Activated CD4-positive, alpha-beta memory T cell treated with anti-CD3 and anti-CD28 coated beads for 36 hours (primary cell): ENCODE results near the gene NFKBIZ. TPM values are rescaled to one million over a fixed set of nuclear protein-coding genes. Genes with fewer than 3 reads are reported as not detected.
A peak's percentile ranks its signal among the peaks of the same experiment; 100 is the strongest.

Experiments used
- CTCF ChIA-PET: fragments of 350-600 bp; sonication (Branson Sonifier 250); formaldehyde crosslinking; loops from one replicate; lab custom pipeline; 2021; ENCODE audit warnings: antibody characterized with exemption, inconsistent platforms; lab: Charles Lee
- POLR2A ChIA-PET: fragments of 350-600 bp; sonication (Branson Sonifier 250); formaldehyde crosslinking; loops from one replicate; lab custom pipeline; 2021; ENCODE audit warnings: antibody characterized with exemption; lab: Charles Lee
- DNase-seq: peaks from one replicate; pipeline ENCODE4 v3.0.0-alpha.2; 2020
- H3K27ac Mint-ChIP-seq: one replicate; pipeline ENCODE4 v1.8.0; 2021; ENCODE audit warnings: mixed read lengths
- H3K27me3 Mint-ChIP-seq: one replicate; pipeline ENCODE4 v1.8.0; 2021; ENCODE audit warnings: mixed read lengths
- H3K36me3 Mint-ChIP-seq: one replicate; pipeline ENCODE4 v1.8.0; 2021; ENCODE audit warnings: mixed read lengths
- H3K4me1 Mint-ChIP-seq: one replicate; pipeline ENCODE4 v1.8.0; 2021; ENCODE audit warnings: low read depth, mixed read lengths
- H3K4me3 Mint-ChIP-seq: one replicate; pipeline ENCODE4 v1.8.0; 2021; ENCODE audit warnings: mild to moderate bottlenecking, mixed read lengths
- H3K9me3 Mint-ChIP-seq: one replicate; pipeline ENCODE4 v1.8.0; 2021; ENCODE audit warnings: mixed read lengths
- intact Hi-C: fragments of 100-400 bp; cut with micrococcal nuclease; formaldehyde crosslinking; loops from one replicate; pipeline ENCODE4 v1.15.1; 2023
- total RNA-seq, 2 experiments: library from RNA; stranded (reverse); gene quantifications; one replicate each; pipeline ENCODE4 v1.2.3, GENCODE V29; 2021

NFKBIZ gene
- total RNA-seq = 10 to 100 TPM; 65.9 to 74.9 TPM

- Mint-ChIP-seq H3K4me1 (peaks cover 43% of the 10 kb centered on the region), H3K27ac (peak within 1 kb of the TSS; percentile 99), H3K27me3 (no peaks in the 10 kb centered on the region), H3K9me3 (no peaks in the 10 kb centered on the region), H3K4me3 (peak within 1 kb of the TSS; percentile 92), H3K36me3 (peaks cover 46% of the 10 kb centered on the region)
- intact Hi-C loops = loop anchor here (1.0 kb wide), 1 partner anchor 125 kb away; the partner anchor contains the start of gene CEP97
- peak; percentile 97 for DNase-seq
- CTCF ChIA-PET = interaction anchor here (1.3 to 2.3 kb wide), 7 partner anchors 9 to 380 kb away, joined by 3 to 14 read pairs (median 4); no protein-coding TSS in a partner anchor
- POLR2A ChIA-PET = interaction anchor here (0.5 to 3.2 kb wide), 28 partner anchors 8 to 459 kb away, joined by 3 to 198 read pairs (median 5); partner anchors contain the start of genes CEP97, NXPE3 and RPL24
Observed at GRCh38 chr3:101848754-101849713, at the start of gene NFKBIZ. NFKBIZ (plus strand) TSS chr3:101849514; CDS start chr3:101849629, 115 bp downstream.

- no peak overlapping the region for H3K27ac Mint-ChIP-seq
- CTCF ChIA-PET = interaction anchor here (0.6 to 2.8 kb wide), 4 partner anchors 13 to 1304 kb away, joined by 4 to 12 read pairs (median 8); no protein-coding TSS in a partner anchor
- no peak for DNase-seq
- H3K27me3 Mint-ChIP-seq = no peaks in the 10 kb centered on the region
- H3K4me1 Mint-ChIP-seq = peaks cover 26% of the 10 kb centered on the region
- no peaks in the 10 kb centered on the region for H3K9me3 Mint-ChIP-seq
- no peak overlapping the region for H3K4me3 Mint-ChIP-seq
- peaks cover 26% of the 10 kb centered on the region for H3K36me3 Mint-ChIP-seq
- POLR2A ChIA-PET = no interaction called here
- intact Hi-C loops = loop anchor here (10.0 kb wide), 1 partner anchor 574 kb away; no protein-coding TSS in a partner anchor
Observed at GRCh38 chr3:101801174-101801573, 48.1 kb upstream of the NFKBIZ start.

GRCh38 chr3:101802179-101802578 is 47.1 kb upstream of the NFKBIZ start:
- Mint-ChIP-seq H3K36me3 (peaks cover 23% of the 10 kb centered on the region), H3K27me3 (no peaks in the 10 kb centered on the region), H3K4me1 (peaks cover 23% of the 10 kb centered on the region), H3K27ac (no peak overlapping the region), H3K4me3 (no peak overlapping the region), H3K9me3 (no peaks in the 10 kb centered on the region)
- POLR2A ChIA-PET = interaction anchor here (1.0 kb wide), 1 partner anchor 27 kb away, joined by 4 read pairs; no protein-coding TSS in a partner anchor
- CTCF ChIA-PET = interaction anchor here (0.5 to 13.8 kb wide), 27 partner anchors 8 to 734 kb away, joined by 3 to 391 read pairs (median 5); partner anchors contain the start of gene NXPE3
- intact Hi-C loops = loop anchor here (10.0 kb wide), 1 partner anchor 573 kb away; no protein-coding TSS in a partner anchor
- no peak for DNase-seq

GRCh38 chr3:101803173-101803782 is 46.0 kb upstream of the NFKBIZ start:
- no peak overlapping the region for H3K27ac Mint-ChIP-seq
- peaks cover 20% of the 10 kb centered on the region for H3K36me3 Mint-ChIP-seq
- H3K4me3 Mint-ChIP-seq = no peak overlapping the region
- DNase-seq = peak; percentile 53
- POLR2A ChIA-PET = interaction anchor here (0.6 to 1.0 kb wide), 2 partner anchors 26 to 60 kb away, joined by 3 to 4 read pairs; no protein-coding TSS in a partner anchor
- CTCF ChIA-PET = interaction anchor here (0.6 to 13.8 kb wide), 39 partner anchors 9 to 866 kb away, joined by 3 to 391 read pairs (median 4); partner anchors contain the start of gene NXPE3
- peaks cover 29% of the 10 kb centered on the region for H3K4me1 Mint-ChIP-seq
- H3K9me3 Mint-ChIP-seq = no peaks in the 10 kb centered on the region
- intact Hi-C loops = loop anchor here (1.0 to 10.0 kb wide), 2 partner anchors 108 to 572 kb away; no protein-coding TSS in a partner anchor
- H3K27me3 Mint-ChIP-seq = no peaks in the 10 kb centered on the region

- H3K9me3 Mint-ChIP-seq = no peaks in the 10 kb centered on the region
- H3K27me3 Mint-ChIP-seq = no peaks in the 10 kb centered on the region
- ChIA-PET CTCF (interaction anchor here (1.8 to 13.8 kb wide), 6 partner anchors 10 to 423 kb away, joined by 6 to 391 read pairs (median 8); partner anchors contain the start of gene NXPE3), POLR2A (no interaction called here)
- H3K4me1 Mint-ChIP-seq = peaks cover 32% of the 10 kb centered on the region
- peaks cover 19% of the 10 kb centered on the region for H3K36me3 Mint-ChIP-seq
- no peak overlapping the region for H3K4me3 Mint-ChIP-seq
- DNase-seq = no peak
- intact Hi-C loops = loop anchor here (1.0 to 10.0 kb wide), 2 partner anchors 109 to 571 kb away; no protein-coding TSS in a partner anchor
- peak overlapping the region; percentile 18 for H3K27ac Mint-ChIP-seq
Observed at GRCh38 chr3:101803939-101804338, 45.4 kb upstream of the NFKBIZ start.

GRCh38 chr3:101806491-101806890 is 42.8 kb upstream of the NFKBIZ start:
- intact Hi-C loops = loop anchor here (10.0 kb wide), 1 partner anchor 568 kb away; no protein-coding TSS in a partner anchor
- H3K36me3 Mint-ChIP-seq = peaks cover 16% of the 10 kb centered on the region
- CTCF ChIA-PET = interaction anchor here (0.8 to 13.8 kb wide), 6 partner anchors 8 to 421 kb away, joined by 3 to 391 read pairs (median 4); no protein-coding TSS in a partner anchor
- H3K4me3 Mint-ChIP-seq = no peak overlapping the region
- peaks cover 41% of the 10 kb centered on the region for H3K4me1 Mint-ChIP-seq
- no peak for DNase-seq
- no peaks in the 10 kb centered on the region for H3K27me3 Mint-ChIP-seq
- H3K27ac Mint-ChIP-seq = no peak overlapping the region
- POLR2A ChIA-PET = no interaction called here
- H3K9me3 Mint-ChIP-seq = no peaks in the 10 kb centered on the region

- ChIA-PET CTCF (interaction anchor here (0.7 to 13.8 kb wide), 10 partner anchors 9 to 729 kb away, joined by 3 to 391 read pairs (median 4); no protein-coding TSS in a partner anchor), POLR2A (no interaction called here)
- Mint-ChIP-seq H3K27ac (no peak overlapping the region), H3K36me3 (peaks cover 13% of the 10 kb centered on the region), H3K27me3 (no peaks in the 10 kb centered on the region), H3K4me1 (peaks cover 47% of the 10 kb centered on the region), H3K9me3 (no peaks in the 10 kb centered on the region), H3K4me3 (no peak overlapping the region)
- intact Hi-C loops = loop anchor here (2.0 to 10.0 kb wide), 3 partner anchors 129 to 729 kb away; no protein-coding TSS in a partner anchor
- DNase-seq = peak; percentile 36
Observed at GRCh38 chr3:101807888-101808287, 41.4 kb upstream of the NFKBIZ start.

- H3K4me3 Mint-ChIP-seq = no peak overlapping the region
- ChIA-PET CTCF (interaction anchor here (0.5 to 13.8 kb wide), 16 partner anchors 11 to 730 kb away, joined by 3 to 391 read pairs (median 4); no protein-coding TSS in a partner anchor), POLR2A (no interaction called here)
- peaks cover 43% of the 10 kb centered on the region for H3K4me1 Mint-ChIP-seq
- peaks cover 5% of the 10 kb centered on the region for H3K36me3 Mint-ChIP-seq
- intact Hi-C loops = loop anchor here (1.0 to 10.0 kb wide), 4 partner anchors 127 to 727 kb away; no protein-coding TSS in a partner anchor
- H3K27me3 Mint-ChIP-seq = no peaks in the 10 kb centered on the region
- H3K9me3 Mint-ChIP-seq = no peaks in the 10 kb centered on the region
- H3K27ac Mint-ChIP-seq = no peak overlapping the region
- DNase-seq = peak; percentile 31
Observed at GRCh38 chr3:101809178-101810021, 39.9 kb upstream of the NFKBIZ start.

- peaks cover 3% of the 10 kb centered on the region for H3K36me3 Mint-ChIP-seq
- no peak for DNase-seq
- ChIA-PET POLR2A (no interaction called here), CTCF (interaction anchor here (0.8 to 13.8 kb wide), 9 partner anchors 12 to 729 kb away, joined by 3 to 391 read pairs (median 6); no protein-coding TSS in a partner anchor)
- intact Hi-C loops = no loop called here
- H3K4me1 Mint-ChIP-seq = peaks cover 45% of the 10 kb centered on the region
- H3K9me3 Mint-ChIP-seq = no peaks in the 10 kb centered on the region
- no peaks in the 10 kb centered on the region for H3K27me3 Mint-ChIP-seq
- no peak overlapping the region for H3K27ac Mint-ChIP-seq
- H3K4me3 Mint-ChIP-seq = no peak overlapping the region
Observed at GRCh38 chr3:101810022-101810418, 39.3 kb upstream of the NFKBIZ start.

GRCh38 chr3:101811875-101812274 is 37.4 kb upstream of the NFKBIZ start:
- POLR2A ChIA-PET = interaction anchor here (1.0 to 1.9 kb wide), 2 partner anchors 16 to 38 kb away, joined by 5 to 6 read pairs; partner anchors contain the start of gene NFKBIZ
- Mint-ChIP-seq H3K27me3 (no peaks in the 10 kb centered on the region), H3K4me1 (peaks cover 50% of the 10 kb centered on the region), H3K36me3 (peaks cover 4% of the 10 kb centered on the region), H3K9me3 (no peaks in the 10 kb centered on the region), H3K4me3 (no peak overlapping the region), H3K27ac (no peak overlapping the region)
- CTCF ChIA-PET = interaction anchor here (1.0 to 13.8 kb wide), 10 partner anchors 10 to 416 kb away, joined by 3 to 391 read pairs (median 4); no protein-coding TSS in a partner anchor
- DNase-seq = peak; percentile 30
- intact Hi-C loops = loop anchor here (1.0 to 2.0 kb wide), 2 partner anchors 14 to 281 kb away; no protein-coding TSS in a partner anchor
